ENCODE data around the gene SLC16A3. TPM values are rescaled to one million over a fixed set of nuclear protein-coding genes. Genes with fewer than 3 reads are reported as not detected.

Gene SLC16A3
- total and polyA plus RNA-seq, 2 experiments from 2014 or later, result 3.5 to 10.6 TPM

GRCh38 chr17:82276938-82277337, 48.1 kb downstream of the SLC16A3 start:
- ATAC-seq, result no peak
- peaks cover 35% of the 10 kb centered on the region for H3K4me1 Mint-ChIP-seq
- Histone ChIP-seq H3K36me3 (ENCODE audit: insufficient read depth) (no peaks in the 10 kb centered on the region), H3K4me3 (no peak overlapping the region), H3K4me1 (ENCODE audit: insufficient read depth) (peaks cover 4% of the 10 kb centered on the region; the same call in 1 of the 2 replicates), H3K79me2 (replicated peaks; ENCODE audit: insufficient read depth) (peaks cover 7% of the 10 kb centered on the region), H3K27me3 (ENCODE audit: insufficient read depth) (no peaks in the 10 kb centered on the region), H3K9me2 (ENCODE audit: insufficient read depth) (no peaks in the 10 kb centered on the region), H2AFZ (no peak overlapping the region), H3F3A (replicated peaks; ENCODE audit: low read depth) (0 out of 2 replicates have a peak, but pooled peaks cover 14% of the 10 kb centered on the region), H4K20me1 (replicated peaks; ENCODE audit: insufficient read depth) (peaks cover 11% of the 10 kb centered on the region), H3K4me2 (no peak overlapping the region), H3K27ac (ENCODE audit: low read depth) (no peak overlapping the region)
- no peak for DNase-seq (ENCODE audit: low spot score)
- H3K4me3 Mint-ChIP-seq, result no peak overlapping the region; the same call in 2 of the 3 replicates
- peaks cover 7% of the 10 kb centered on the region for H3K36me3 Mint-ChIP-seq (ENCODE audit: low read depth)
- H3K27me3 Mint-ChIP-seq (ENCODE audit: insufficient read depth, low read depth, poor library complexity), result peaks cover 21% of the 10 kb centered on the region
- no peak for TF ChIP-seq EZH2phosphoT487 (IDR thresholded peaks at IDR 0.05; ENCODE audit: unreplicated experiment)
- TF ChIP-seq CREB1 (CRISPR knock-in tag; IDR thresholded peaks at IDR 0.05; ENCODE audit: low read depth), result no peak
- no peak for TF ChIP-seq STAT1 (IDR thresholded peaks at IDR 0.05; ENCODE audit: unreplicated experiment)
- TF ChIP-seq REST (IDR thresholded peaks at IDR 0.05; ENCODE audit: unreplicated experiment), result no peak
- TF ChIP-seq JUNB (IDR thresholded peaks at IDR 0.05; ENCODE audit: unreplicated experiment), result no peak
- TF ChIP-seq EZH2 (IDR thresholded peaks at IDR 0.05; ENCODE audit: low read depth, unreplicated experiment), result no peak
- no peak overlapping the region for H3K27ac Mint-ChIP-seq
- no peaks in the 10 kb centered on the region; the same call in 2 of the 3 replicates for H3K9me3 Mint-ChIP-seq

GRCh38 chr17:82277851-82278250, 49.0 kb downstream of the SLC16A3 start:
- no peaks in the 10 kb centered on the region for H3K9me2 ChIP-seq (ENCODE audit: insufficient read depth)
- H3K79me2 ChIP-seq (replicated peaks; ENCODE audit: insufficient read depth), result no peaks in the 10 kb centered on the region
- peaks cover 5% of the 10 kb centered on the region; the same call in 1 of the 2 replicates for H4K20me1 ChIP-seq (replicated peaks; ENCODE audit: insufficient read depth)
- H3K27me3 ChIP-seq (ENCODE audit: insufficient read depth), result no peaks in the 10 kb centered on the region
- Mint-ChIP-seq H3K4me1 (peaks cover 29% of the 10 kb centered on the region), H3K9me3 (no peaks in the 10 kb centered on the region; the same call in 2 of the 3 replicates), H3K36me3 (ENCODE audit: low read depth) (no peaks in the 10 kb centered on the region), H3K27ac (no peak overlapping the region), H3K4me3 (no peak overlapping the region), H3K27me3 (ENCODE audit: insufficient read depth, low read depth, poor library complexity) (peaks cover 19% of the 10 kb centered on the region)
- no peaks in the 10 kb centered on the region for H3K36me3 ChIP-seq (ENCODE audit: insufficient read depth)
- H3K27ac ChIP-seq (ENCODE audit: low read depth), result no peak overlapping the region
- ATAC-seq (no peak), DNase-seq (ENCODE audit: low spot score) (no peak)
- H3K4me3 ChIP-seq, result no peak overlapping the region
- no peak overlapping the region for H3K4me2 ChIP-seq
- no peak overlapping the region for H2AFZ ChIP-seq
- 0 out of 2 replicates have a peak, but pooled peaks cover 14% of the 10 kb centered on the region for H3F3A ChIP-seq (replicated peaks; ENCODE audit: low read depth)
- TF ChIP-seq, protein P1, sequence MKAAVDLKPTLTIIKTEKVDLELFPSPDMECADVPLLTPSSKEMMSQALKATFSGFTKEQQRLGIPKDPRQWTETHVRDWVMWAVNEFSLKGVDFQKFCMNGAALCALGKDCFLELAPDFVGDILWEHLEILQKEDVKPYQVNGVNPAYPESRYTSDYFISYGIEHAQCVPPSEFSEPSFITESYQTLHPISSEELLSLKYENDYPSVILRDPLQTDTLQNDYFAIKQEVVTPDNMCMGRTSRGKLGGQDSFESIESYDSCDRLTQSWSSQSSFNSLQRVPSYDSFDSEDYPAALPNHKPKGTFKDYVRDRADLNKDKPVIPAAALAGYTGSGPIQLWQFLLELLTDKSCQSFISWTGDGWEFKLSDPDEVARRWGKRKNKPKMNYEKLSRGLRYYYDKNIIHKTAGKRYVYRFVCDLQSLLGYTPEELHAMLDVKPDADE (IDR thresholded peaks at IDR 0.05), result no peak
- TF ChIP-seq, protein P2, sequence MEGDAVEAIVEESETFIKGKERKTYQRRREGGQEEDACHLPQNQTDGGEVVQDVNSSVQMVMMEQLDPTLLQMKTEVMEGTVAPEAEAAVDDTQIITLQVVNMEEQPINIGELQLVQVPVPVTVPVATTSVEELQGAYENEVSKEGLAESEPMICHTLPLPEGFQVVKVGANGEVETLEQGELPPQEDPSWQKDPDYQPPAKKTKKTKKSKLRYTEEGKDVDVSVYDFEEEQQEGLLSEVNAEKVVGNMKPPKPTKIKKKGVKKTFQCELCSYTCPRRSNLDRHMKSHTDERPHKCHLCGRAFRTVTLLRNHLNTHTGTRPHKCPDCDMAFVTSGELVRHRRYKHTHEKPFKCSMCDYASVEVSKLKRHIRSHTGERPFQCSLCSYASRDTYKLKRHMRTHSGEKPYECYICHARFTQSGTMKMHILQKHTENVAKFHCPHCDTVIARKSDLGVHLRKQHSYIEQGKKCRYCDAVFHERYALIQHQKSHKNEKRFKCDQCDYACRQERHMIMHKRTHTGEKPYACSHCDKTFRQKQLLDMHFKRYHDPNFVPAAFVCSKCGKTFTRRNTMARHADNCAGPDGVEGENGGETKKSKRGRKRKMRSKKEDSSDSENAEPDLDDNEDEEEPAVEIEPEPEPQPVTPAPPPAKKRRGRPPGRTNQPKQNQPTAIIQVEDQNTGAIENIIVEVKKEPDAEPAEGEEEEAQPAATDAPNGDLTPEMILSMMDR (conservative IDR thresholded peaks at IDR 0.05; ENCODE audit: low read depth in 2 of 2), result no peak
- no peak for TF ChIP-seq CREB1 (CRISPR knock-in tag; IDR thresholded peaks at IDR 0.05; ENCODE audit: low read depth)
- no peak for TF ChIP-seq REST (IDR thresholded peaks at IDR 0.05; ENCODE audit: unreplicated experiment)
- TF ChIP-seq JUNB (IDR thresholded peaks at IDR 0.05; ENCODE audit: unreplicated experiment), result no peak
- TF ChIP-seq POLR2AphosphoS5 (IDR thresholded peaks at IDR 0.05; ENCODE audit: low read depth), result no peak
- no peak for TF ChIP-seq ZNF114 (CRISPR knock-in tag; IDR thresholded peaks at IDR 0.05)
- H3K4me1 ChIP-seq (ENCODE audit: insufficient read depth), result peaks cover 4% of the 10 kb centered on the region; the same call in 1 of the 2 replicates

Data from GM23338 (cell line).